Measurements from ENCODE around the gene MKX.

Gene MKX

DNA sequence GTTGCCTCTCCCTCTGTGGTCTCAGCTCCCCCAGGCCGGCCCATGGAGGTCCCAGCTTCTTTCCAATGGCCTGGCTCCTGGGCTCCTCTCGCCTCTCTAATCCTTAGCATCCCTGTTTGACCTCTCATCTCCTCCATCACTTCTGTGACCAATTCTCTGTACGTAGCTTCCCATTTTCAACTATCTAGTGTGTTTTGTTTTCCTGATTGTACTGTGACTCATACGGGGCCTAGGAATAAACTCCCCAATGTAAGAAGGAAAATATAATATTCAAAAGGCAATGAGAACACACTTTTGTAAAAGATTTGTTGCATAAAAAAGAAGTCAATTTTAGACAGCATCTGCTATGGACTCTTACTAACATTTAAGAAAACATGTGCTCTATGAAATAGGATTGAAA lies 90.3 kb downstream of the MKX start:
- no peak for DNase-seq (ENCODE audit: low read depth in 1 of 2, low spot score in 1 of 2)

DNA sequence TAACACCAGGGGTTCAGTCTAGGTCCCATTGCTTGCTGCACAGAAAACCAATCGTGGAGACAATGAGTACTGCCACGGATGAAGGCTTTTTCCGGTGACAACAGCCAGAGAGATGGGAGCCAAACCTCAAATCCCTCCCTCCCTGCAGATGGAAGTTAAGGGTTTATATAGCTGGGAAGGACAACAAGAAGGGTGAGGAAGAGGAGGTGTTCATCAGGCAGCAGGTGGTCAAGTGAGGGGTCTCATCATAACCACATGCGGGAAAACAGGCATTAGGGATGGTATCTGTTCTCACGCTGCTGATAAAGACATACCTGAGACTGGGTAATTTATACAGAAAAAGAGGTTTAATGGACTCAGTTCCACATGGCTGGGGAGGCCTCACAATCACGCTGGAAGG lies 91.3 kb downstream of the MKX start:
- DNase-seq (ENCODE audit: low read depth in 1 of 2, low spot score in 1 of 2), result no peak

DNA sequence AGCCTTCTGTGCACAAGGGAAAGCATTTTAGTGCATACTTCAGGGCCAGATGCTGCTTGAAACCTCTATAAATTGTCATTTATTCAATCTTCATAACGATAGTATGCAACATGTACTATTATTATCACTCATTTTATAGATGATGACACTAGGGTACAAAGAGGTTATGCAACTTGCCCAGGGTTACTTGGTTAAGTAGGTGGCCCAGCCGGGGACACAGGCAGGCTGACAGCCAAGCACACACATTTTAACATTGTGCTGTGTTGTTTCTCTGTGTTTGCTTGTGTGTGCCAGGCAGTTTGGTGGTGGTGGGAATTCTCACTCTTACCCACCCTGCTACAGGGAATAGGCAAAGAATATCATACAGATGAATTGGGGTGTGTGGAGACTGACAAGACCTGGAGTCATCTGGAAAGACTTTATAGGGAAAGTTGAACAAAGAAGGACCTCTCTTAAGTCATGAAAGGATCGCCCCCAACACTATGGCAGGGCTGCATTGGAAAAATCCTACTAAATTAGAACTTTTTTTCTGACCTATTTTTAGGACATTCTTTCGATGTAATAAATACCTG lies 98.9 kb downstream of the MKX start:
- DNase-seq (ENCODE audit: low read depth in 1 of 2, low spot score in 1 of 2), result no peak

DNA sequence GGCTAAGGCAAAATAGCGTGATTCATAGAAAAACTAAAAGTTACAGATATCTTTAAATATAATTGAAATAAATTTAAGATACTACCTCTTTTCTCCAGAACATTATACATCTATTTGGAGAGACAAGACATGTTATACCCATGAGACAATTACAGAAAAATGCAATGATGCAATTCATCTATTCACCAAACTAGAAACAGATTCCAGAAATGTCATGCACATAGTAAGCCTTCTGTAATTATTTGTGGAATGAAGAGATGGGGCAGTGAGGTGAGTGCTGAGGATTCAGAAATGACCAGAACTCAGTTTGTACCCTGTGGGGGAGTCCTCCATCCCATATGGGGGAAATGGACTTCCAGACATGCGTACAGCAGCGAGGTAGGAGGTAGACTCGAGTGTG lies 99.4 kb downstream of the MKX start:
- no peak for DNase-seq (ENCODE audit: low read depth in 1 of 2, low spot score in 1 of 2)

DNA sequence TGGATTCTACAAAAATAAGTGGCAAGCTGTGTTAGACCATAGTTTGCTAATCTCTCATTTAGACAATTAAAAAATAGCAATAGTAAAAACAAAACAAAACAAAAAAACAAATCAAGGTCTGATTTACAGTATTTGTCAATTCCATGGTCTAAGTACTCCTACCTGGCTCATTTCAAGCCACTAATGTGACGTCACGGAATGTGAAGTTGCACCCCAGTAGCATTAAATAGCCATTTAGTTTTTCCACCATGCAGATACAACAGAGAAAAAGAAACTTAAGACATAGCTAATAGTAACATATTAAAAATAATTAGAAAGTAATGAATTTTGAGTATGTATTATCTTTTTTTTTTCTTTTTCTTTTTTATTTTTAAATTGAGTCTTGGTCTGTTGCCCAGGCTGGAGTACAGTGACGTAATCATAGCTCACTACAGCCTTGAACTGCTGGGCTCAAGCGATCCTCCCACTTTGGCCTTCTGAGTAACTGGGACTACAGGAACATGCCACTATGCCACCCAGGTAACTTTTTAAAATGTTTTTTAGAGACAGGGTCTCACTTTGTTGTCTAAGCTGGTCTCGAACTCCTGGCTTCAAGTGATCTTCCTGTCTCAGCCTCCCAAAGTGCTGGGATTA lies 101.2 kb downstream of the MKX start:
- DNase-seq (ENCODE audit: low read depth in 1 of 2, low spot score in 1 of 2), result no peak

DNA sequence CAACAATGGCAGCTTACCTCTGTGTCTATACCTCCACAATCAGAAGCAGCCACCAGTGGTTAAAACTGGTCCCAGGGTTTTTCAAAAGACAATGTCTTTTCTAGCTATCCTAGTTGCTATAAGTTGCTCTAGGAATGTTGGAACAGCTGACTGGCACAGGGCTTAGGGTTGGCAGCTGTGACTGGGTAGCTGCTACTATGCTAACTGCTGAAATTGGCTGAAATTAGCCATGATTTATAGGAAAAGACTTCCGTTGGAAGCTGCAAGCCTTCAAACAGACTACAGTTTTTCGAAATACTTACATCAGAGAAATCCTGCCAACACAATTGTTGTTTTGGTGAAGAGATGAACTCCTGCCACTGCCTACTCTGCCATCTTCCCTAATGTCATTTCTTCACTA lies 102.3 kb downstream of the MKX start:
- no peak for DNase-seq (ENCODE audit: low read depth in 1 of 2, low spot score in 1 of 2)

DNA sequence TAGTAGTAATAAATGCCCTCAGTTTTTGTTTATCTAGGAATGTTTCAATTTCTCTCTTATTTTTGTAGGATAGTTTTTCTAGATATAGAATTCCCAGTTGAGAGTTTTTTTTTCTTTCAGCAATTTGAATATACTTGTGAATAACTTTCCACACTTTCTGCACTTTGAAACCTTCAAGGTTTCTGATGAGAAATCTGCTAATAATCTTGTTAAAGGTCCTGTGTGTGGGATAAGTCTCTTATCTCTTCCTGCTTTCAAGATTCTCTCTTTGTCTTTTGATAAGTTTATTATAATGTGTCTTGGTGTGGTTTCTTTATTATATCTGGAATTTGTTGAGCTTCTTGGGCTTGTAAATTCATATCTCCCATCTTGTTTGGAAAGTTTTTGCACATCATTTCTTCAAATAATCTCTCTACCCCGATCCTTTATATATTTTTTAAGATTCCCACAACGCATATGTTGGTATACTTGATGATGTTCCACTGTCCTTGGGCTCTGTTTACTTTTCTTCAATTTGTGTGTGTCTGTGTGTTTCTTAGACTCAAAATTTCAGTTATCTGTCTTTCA lies 103.5 kb downstream of the MKX start:
- DNase-seq (ENCODE audit: low read depth in 1 of 2, low spot score in 1 of 2), result no peak

DNA sequence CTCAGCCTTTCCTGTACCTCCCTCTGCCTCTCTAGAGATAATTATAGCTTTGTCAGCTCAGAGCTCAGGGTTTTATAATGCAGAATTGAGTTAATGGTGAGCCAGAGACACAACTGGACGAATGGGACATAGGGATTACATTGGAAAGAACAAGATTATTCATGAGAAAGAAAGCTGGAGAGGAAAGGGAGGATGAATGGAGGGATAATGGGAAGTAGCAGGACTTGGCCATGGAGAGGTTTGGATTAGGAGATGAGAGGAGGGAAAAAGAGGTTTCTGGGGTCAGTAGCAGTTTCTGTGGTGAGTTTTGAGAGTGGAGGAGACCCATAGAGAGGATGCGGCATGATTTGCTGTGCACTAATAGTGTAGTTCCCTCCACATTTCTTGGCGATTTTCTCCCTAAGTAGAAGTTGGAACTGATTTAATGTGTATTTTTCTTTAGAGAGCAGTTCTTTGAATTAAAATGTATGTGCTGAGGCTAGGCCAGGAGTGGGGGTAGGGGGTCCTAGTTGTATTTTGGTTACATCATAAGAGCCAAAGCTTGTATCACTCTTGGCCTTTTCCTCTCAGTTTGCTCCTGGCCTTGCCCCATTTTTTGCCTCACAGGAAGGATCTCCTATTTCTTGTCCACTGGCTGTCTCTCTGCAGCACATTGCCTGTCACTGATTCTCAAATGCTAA lies 107.4 kb downstream of the MKX start:
- no peak for DNase-seq (ENCODE audit: low read depth in 1 of 2, low spot score in 1 of 2)

DNA sequence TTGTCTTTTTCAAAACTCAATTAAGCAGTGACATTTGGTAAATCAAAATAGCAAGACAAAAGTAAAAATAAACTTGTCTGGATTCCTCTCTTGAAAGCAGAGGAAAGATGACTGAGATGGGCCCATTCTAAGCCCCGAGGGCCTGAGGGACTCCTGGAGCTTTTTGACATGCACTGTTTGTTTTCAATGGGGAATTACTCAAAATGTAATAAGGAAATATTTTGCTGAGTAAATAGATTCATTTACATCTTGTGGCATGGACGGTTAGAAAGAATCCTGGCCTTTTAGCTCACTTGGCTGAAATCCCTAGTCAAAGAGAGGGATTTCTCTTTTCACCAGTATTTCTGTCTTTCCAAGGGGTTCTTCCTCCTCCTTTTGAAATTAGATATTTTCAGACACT lies 108.0 kb downstream of the MKX start:
- no peak for DNase-seq (ENCODE audit: low read depth in 1 of 2, low spot score in 1 of 2)

DNA sequence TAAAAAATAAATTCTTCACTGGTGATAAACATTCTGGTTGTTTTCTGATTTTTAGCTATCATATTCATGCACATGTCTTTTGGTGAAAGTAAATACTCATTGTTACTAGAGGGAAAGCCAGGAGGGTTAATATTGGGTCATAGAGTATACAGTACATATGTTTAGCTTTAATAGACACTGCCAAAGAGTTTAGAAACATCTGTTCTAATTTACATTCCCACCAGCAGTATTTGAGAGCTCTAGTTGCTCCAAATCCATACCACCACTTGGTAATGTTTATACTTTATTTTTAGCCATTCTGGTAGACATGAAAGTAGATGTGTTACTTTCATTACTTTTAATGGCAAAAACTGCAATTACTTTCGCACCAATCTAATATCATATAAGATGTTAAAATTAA lies 108.8 kb downstream of the MKX start:
- DNase-seq (ENCODE audit: low read depth in 1 of 2, low spot score in 1 of 2), result no peak

DNA sequence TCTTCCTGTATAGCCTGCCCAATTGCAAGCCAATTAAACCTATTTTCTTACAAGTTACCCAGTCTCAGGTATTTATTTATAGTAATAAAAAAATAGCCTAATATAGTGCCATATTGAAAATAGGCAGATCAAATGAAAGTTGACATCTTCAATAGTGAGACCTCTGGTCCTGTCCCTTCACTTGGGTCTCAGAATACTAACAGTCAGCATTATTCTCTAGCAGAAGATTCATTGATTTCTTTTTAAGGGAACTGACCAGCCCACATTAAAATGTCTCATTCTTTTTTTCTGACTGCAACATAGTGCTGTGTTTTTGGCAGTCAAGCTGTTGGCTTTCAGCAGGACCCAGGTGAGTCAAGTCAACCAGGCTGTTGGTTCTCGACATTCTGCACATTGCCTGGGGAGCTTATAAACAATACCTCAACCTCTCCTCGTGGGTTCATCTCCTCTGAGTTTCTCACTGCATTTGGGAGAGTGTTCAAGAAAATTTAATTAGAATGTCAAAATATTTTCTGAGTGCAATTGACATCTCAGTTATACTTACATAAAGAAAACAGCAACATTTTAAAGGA lies 109.8 kb downstream of the MKX start:
- DNase-seq (ENCODE audit: low read depth in 1 of 2, low spot score in 1 of 2), result no peak

DNA sequence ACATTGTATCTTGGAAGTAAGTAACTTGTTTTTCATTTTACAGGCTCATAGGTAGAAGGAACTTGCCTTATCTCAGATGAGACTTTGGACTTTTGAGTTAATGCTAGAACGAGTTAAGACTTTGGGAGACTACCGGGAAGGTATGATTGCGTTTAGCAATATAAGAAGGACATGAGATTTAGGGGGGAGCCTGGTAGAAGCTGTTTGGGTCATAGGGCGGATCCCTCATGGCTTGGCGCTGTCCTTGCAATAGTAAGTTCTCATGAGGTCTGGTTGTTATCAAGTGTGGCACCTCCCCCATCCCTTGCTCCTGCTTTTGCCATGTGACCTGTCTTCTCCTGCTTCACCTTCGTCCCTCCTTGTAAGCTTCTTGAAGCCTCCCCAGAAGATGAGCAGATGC lies 110.3 kb downstream of the MKX start:
- no peak for DNase-seq (ENCODE audit: low read depth in 1 of 2, low spot score in 1 of 2)

DNA sequence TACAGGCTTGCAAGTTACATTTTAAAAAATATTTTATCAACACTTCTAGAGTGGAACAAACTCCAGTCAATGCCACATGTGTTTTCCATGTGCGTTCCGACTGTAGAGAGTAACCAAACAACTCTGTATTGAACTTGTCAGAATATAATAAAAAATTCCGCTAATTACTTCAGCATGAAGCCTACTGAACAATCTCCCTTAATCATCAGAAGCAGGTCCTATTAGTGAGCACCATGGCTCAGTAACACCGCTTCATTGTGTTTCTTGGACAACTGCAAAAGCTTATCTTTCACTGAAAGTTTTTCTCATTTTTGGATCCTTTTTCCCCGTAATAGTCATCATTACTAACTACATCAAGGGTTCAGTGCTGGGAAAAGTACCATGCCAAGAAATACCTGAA lies 117.0 kb downstream of the MKX start:
- DNase-seq (ENCODE audit: low read depth in 1 of 2, low spot score in 1 of 2), result no peak

DNA sequence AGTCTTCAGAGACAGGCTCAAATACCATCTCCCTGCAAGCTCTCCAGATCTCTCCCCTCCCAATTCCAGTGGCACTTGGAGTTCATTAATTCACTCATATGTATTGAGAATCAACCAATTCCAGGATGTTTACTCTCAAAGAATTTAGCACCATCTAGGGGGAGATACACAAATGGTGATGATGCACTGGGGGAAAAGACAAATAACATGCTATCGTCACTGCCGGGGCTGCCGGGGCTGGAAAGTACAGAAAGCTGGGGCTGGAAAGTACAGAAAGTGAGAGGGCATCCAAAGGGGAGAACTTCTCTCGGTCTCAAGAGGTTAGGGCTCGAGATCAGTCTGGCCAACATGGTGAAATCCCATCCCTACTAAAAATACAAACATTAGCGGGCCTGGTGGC lies 118.7 kb downstream of the MKX start:
- no peak for DNase-seq (ENCODE audit: low read depth in 1 of 2, low spot score in 1 of 2)

DNA sequence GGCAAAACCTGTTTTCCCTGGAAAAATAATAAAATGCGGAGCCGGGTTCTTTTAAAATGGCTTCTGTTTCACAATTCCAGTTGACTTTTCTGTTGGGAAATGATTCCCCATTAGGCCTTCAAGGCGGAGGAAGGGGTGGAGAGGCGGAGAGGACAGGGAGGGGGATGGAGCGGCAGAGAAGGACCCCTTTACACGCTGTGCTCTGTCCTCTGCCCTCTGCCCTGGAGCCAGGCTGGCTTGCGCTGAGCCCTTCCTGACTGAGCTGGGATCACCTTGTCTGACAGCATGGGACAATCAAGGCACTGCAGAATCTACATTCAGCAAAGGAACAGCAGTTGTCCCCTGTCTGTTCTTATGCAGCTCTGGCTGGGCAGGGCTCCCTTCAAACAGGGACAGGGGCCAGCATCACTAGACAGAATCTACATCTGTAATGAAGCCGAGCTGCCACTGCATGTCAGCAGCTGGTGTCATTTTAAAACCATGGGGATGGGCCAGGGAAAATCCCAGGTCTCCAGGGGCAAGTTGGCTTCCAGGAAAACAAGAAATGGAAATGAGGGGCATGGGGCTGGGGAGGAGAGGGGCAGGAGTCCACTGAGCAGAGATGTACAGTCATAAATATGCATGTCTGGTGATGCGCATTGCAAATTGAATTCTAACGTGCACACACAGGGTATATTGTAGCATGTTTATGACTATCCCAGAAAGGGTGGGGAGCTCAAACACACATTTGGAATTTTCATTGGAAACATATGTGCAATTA lies 120.0 kb downstream of the MKX start:
- no peak for DNase-seq (ENCODE audit: low read depth in 1 of 2, low spot score in 1 of 2)

DNA sequence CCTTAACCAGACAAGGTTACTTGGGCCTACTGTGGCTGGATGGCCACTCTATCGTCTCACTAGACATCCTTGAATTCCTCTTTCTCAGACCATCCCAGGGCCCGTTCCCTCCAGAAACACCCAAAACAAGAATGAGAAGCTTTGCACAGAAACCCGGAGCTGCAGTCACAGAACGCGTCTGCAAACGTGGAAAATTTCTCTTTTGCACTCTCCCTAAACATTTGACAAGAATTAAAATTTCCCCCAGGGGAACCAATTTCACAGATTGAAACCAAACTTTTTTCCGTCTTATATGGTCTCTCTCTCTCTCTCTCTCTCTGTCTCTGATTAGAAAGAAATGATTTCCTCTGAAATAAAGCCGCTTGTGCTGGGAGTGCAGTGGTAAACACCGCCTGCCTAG lies 120.7 kb downstream of the MKX start:
- DNase-seq (ENCODE audit: low read depth in 1 of 2, low spot score in 1 of 2), result no peak
